ENCODE data around the gene DAP. TPM values are rescaled to one million over a fixed set of nuclear protein-coding genes. Genes with fewer than 3 reads are reported as not detected.

The DAP gene
- total and polyA plus RNA-seq, 2 experiments from 2014 or later, result 35.7 to 37.6 TPM

DNA sequence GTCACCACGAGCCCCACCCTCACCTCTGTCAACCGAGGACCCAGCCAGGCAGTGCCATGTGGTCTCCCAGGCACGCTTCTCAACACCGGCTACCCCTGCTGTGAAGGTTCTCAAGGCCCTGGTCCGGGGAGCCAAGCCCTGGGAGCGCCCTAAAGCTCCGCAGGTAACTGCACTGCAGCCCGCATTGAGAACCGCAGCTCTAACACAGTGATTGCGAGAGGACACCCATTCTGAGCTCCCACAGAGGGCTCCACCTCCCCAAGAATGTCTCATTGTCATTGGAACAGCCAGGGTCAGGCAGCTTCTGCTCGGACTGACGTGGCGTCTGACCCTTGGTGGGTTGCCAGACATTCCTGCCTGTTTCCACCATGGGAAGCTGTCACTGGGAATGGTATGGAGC is 108.9 kb downstream of the DAP start:
- peaks cover 5% of the 10 kb centered on the region for H3K27me3 Mint-ChIP-seq (ENCODE audit: insufficient read depth, low read depth, poor library complexity)
- no peak; the same call in 2 of the 3 replicates for ATAC-seq

DNA sequence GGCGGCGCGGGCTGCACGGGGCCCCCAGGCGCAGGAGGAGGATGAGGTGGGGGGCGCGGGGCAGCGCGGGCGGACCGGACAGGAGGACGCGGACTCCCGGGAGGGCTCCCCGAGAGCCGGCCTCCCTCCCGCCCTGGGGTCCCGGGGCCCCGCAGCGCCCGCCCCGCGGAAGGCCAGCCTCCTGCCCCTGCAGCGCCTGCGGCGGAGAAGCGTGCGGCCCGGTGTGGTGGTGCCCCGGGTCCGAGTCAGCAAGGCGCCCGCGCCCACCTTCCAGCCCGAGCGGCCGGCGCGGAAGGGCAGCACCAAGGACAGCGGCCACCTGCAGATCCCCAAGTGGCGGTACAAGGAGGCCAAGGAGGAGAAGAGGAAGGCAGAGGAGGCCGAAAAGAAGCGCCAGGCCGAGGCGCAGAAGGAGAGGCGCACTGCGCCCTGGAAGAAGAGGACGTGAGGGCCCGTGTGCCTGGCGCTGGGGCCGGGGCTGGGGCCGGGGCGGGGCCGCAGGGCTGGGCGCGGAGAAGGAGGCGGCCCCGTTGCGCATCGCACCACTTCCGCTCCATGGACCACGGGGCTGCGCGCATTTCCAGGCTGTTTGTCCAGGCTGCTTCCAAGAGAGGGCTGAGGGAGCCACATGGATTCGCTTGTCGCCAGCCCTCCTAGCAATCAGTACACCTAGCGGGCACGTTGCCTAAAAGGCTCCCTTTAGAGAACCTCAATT is 111.2 kb downstream of the DAP start:
- H2AFZ ChIP-seq, result no peak overlapping the region
- peak; percentile 74 for DNase-seq (ENCODE audit: low spot score)
- peaks cover under 1% of the 10 kb centered on the region; the same call in 1 of the 3 replicates for H3K4me1 Mint-ChIP-seq

More for the DNA sequence above, 108.9 kb downstream of the DAP start:
- no peak for DNase-seq (ENCODE audit: low spot score)
- H3K4me3 ChIP-seq, result no peak overlapping the region
- Mint-ChIP-seq H3K4me3 (no peak overlapping the region), H3K4me1 (peaks cover 19% of the 10 kb centered on the region; the same call in 2 of the 3 replicates), H3K9me3 (no peaks in the 10 kb centered on the region), H3K36me3 (ENCODE audit: low read depth) (peaks cover 17% of the 10 kb centered on the region), H3K27ac (no peak overlapping the region)
- no peak overlapping the region for H2AFZ ChIP-seq
- H3K9me2 ChIP-seq (ENCODE audit: insufficient read depth), result no peaks in the 10 kb centered on the region
- TF ChIP-seq POLR2AphosphoS5 (IDR thresholded peaks at IDR 0.05; ENCODE audit: low read depth) (no peak), JUNB (IDR thresholded peaks at IDR 0.05; ENCODE audit: unreplicated experiment) (no peak)
- TF ChIP-seq, protein P1, sequence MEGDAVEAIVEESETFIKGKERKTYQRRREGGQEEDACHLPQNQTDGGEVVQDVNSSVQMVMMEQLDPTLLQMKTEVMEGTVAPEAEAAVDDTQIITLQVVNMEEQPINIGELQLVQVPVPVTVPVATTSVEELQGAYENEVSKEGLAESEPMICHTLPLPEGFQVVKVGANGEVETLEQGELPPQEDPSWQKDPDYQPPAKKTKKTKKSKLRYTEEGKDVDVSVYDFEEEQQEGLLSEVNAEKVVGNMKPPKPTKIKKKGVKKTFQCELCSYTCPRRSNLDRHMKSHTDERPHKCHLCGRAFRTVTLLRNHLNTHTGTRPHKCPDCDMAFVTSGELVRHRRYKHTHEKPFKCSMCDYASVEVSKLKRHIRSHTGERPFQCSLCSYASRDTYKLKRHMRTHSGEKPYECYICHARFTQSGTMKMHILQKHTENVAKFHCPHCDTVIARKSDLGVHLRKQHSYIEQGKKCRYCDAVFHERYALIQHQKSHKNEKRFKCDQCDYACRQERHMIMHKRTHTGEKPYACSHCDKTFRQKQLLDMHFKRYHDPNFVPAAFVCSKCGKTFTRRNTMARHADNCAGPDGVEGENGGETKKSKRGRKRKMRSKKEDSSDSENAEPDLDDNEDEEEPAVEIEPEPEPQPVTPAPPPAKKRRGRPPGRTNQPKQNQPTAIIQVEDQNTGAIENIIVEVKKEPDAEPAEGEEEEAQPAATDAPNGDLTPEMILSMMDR (conservative IDR thresholded peaks at IDR 0.05; ENCODE audit: low read depth in 2 of 2), result 0 out of 4 replicates have a peak, but pooled peaks of 1 of the 2 experiments have one; percentile 6
- H3K4me1 ChIP-seq (ENCODE audit: insufficient read depth), result no peaks in the 10 kb centered on the region
- H3K27me3 ChIP-seq (ENCODE audit: insufficient read depth), result no peaks in the 10 kb centered on the region
- H3K79me2 ChIP-seq (replicated peaks; ENCODE audit: insufficient read depth), result peaks cover 5% of the 10 kb centered on the region; the same call in 1 of the 2 replicates
- H3K4me2 ChIP-seq, result no peak overlapping the region
- no peaks in the 10 kb centered on the region for H3K36me3 ChIP-seq (ENCODE audit: insufficient read depth)
- H3K27ac ChIP-seq (ENCODE audit: low read depth), result no peak overlapping the region
- H3F3A ChIP-seq (replicated peaks; ENCODE audit: low read depth), result 0 out of 2 replicates have a peak, but pooled peaks cover 3% of the 10 kb centered on the region
- 0 out of 2 replicates have a peak, but pooled peaks cover 3% of the 10 kb centered on the region for H4K20me1 ChIP-seq (replicated peaks; ENCODE audit: insufficient read depth)

More for the DNA sequence above, 111.2 kb downstream of the DAP start:
- Mint-ChIP-seq H3K4me3 (no peak overlapping the region), H3K9me3 (no peaks in the 10 kb centered on the region), H3K36me3 (ENCODE audit: low read depth) (peaks cover 25% of the 10 kb centered on the region), H3K27ac (no peak overlapping the region), H3K27me3 (ENCODE audit: insufficient read depth, low read depth, poor library complexity) (peaks cover 5% of the 10 kb centered on the region)
- no peaks in the 10 kb centered on the region for H3K4me1 ChIP-seq (ENCODE audit: insufficient read depth)
- H3K9me2 ChIP-seq (ENCODE audit: insufficient read depth), result no peaks in the 10 kb centered on the region
- peak overlapping the region; percentile 42; the same call in 1 of the 2 replicates for H3K4me3 ChIP-seq
- H3K27ac ChIP-seq (ENCODE audit: low read depth), result no peak overlapping the region
- H3K4me2 ChIP-seq, result 0 out of 2 replicates have a peak overlapping the region, but pooled peaks have one; percentile 51
- H3F3A ChIP-seq (replicated peaks; ENCODE audit: low read depth), result no peaks in the 10 kb centered on the region
- H4K20me1 ChIP-seq (replicated peaks; ENCODE audit: insufficient read depth), result 0 out of 2 replicates have a peak, but pooled peaks cover 4% of the 10 kb centered on the region
- H3K27me3 ChIP-seq (ENCODE audit: insufficient read depth), result no peaks in the 10 kb centered on the region
- TF ChIP-seq EZH2 (IDR thresholded peaks at IDR 0.05; ENCODE audit: low read depth, unreplicated experiment), result no peak
- TF ChIP-seq EZH2phosphoT487 (IDR thresholded peaks at IDR 0.05; ENCODE audit: unreplicated experiment), result no peak
- TF ChIP-seq, protein P2, sequence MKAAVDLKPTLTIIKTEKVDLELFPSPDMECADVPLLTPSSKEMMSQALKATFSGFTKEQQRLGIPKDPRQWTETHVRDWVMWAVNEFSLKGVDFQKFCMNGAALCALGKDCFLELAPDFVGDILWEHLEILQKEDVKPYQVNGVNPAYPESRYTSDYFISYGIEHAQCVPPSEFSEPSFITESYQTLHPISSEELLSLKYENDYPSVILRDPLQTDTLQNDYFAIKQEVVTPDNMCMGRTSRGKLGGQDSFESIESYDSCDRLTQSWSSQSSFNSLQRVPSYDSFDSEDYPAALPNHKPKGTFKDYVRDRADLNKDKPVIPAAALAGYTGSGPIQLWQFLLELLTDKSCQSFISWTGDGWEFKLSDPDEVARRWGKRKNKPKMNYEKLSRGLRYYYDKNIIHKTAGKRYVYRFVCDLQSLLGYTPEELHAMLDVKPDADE (IDR thresholded peaks at IDR 0.05), result no peak
- TF ChIP-seq, protein P3, sequence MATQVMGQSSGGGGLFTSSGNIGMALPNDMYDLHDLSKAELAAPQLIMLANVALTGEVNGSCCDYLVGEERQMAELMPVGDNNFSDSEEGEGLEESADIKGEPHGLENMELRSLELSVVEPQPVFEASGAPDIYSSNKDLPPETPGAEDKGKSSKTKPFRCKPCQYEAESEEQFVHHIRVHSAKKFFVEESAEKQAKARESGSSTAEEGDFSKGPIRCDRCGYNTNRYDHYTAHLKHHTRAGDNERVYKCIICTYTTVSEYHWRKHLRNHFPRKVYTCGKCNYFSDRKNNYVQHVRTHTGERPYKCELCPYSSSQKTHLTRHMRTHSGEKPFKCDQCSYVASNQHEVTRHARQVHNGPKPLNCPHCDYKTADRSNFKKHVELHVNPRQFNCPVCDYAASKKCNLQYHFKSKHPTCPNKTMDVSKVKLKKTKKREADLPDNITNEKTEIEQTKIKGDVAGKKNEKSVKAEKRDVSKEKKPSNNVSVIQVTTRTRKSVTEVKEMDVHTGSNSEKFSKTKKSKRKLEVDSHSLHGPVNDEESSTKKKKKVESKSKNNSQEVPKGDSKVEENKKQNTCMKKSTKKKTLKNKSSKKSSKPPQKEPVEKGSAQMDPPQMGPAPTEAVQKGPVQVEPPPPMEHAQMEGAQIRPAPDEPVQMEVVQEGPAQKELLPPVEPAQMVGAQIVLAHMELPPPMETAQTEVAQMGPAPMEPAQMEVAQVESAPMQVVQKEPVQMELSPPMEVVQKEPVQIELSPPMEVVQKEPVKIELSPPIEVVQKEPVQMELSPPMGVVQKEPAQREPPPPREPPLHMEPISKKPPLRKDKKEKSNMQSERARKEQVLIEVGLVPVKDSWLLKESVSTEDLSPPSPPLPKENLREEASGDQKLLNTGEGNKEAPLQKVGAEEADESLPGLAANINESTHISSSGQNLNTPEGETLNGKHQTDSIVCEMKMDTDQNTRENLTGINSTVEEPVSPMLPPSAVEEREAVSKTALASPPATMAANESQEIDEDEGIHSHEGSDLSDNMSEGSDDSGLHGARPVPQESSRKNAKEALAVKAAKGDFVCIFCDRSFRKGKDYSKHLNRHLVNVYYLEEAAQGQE (IDR thresholded peaks at IDR 0.05; ENCODE audit: unreplicated experiment), result peak; percentile 90
- H3K36me3 ChIP-seq (ENCODE audit: insufficient read depth), result no peaks in the 10 kb centered on the region
- H3K79me2 ChIP-seq (replicated peaks; ENCODE audit: insufficient read depth), result peaks cover 14% of the 10 kb centered on the region; the same call in 1 of the 2 replicates
- ATAC-seq, result peak; percentile 69
